Fibroblast of skin of scalp (primary cell): ENCODE data around the gene BCAN.
"Not testable (repeated sequence)": the region's sequence is repeated elsewhere in the genome, so short reads cannot be mapped to it uniquely, and the experiment has no call there.

ENCODE experiments used
- DNase-seq: peaks from one replicate; pipeline ENCODE4 v3.0.0-alpha.2; 2013

Gene BCAN

GRCh38 chr1:156616463-156616862 lies 25.5 kb upstream of the BCAN start:
- DNase-seq, result peak; percentile 35

- no peak for DNase-seq
These were observed 22.9 kb upstream of the BCAN start, which contains the start of gene HAPLN2 for GRCh38 chr1:156618853-156619581. Gene HAPLN2 (plus strand): TSS chr1:156619415. CDS start chr1:156623491, 4,076 bp downstream.

- DNase-seq, result no peak
These were observed 22.3 kb upstream of the BCAN start for GRCh38 chr1:156619582-156619955.

- no peak for DNase-seq
These were observed 19.2 kb upstream of the BCAN start for GRCh38 chr1:156622581-156623297.

GRCh38 chr1:156623946-156624813 lies 17.7 kb upstream of the BCAN start:
- DNase-seq, result peak; percentile 50

- DNase-seq, result no peak
These were observed 17.0 kb upstream of the BCAN start for GRCh38 chr1:156624814-156625435.

GRCh38 chr1:156625436-156626078 lies 16.4 kb upstream of the BCAN start:
- peak; percentile 28 for DNase-seq

- DNase-seq, result no peak
These were observed 15.9 kb upstream of the BCAN start for GRCh38 chr1:156626079-156626438.

- peak; percentile 63 for DNase-seq
These were observed 14.5 kb upstream of the BCAN start for GRCh38 chr1:156627313-156627880.

GRCh38 chr1:156629823-156630449 lies 12.0 kb upstream of the BCAN start:
- no peak for DNase-seq

- DNase-seq, result not testable (repeated sequence)
These were observed 10.8 kb upstream of the BCAN start for GRCh38 chr1:156631152-156631551.

GRCh38 chr1:156632355-156632754 lies 9.6 kb upstream of the BCAN start:
- no peak for DNase-seq

- no peak for DNase-seq
These were observed 3.5 kb upstream of the BCAN start for GRCh38 chr1:156638189-156638985.

GRCh38 chr1:156639601-156640101 lies 2.3 kb upstream of the BCAN start:
- no peak for DNase-seq

GRCh38 chr1:156640842-156641706 lies 843 bp upstream of the BCAN start:
- no peak for DNase-seq

- no peak for DNase-seq
These were observed 540 bp downstream of the BCAN start for GRCh38 chr1:156642265-156643048.

- DNase-seq, result no peak
These were observed 1.3 kb downstream of the BCAN start for GRCh38 chr1:156643049-156643777.

- DNase-seq, result no peak
These were observed 1.8 kb downstream of the BCAN start for GRCh38 chr1:156643778-156644092.
